WERI-Rb-1 (cell line): Measurements from ENCODE around the gene KIF24.

Experiments
- DNase-seq: peaks from one replicate; pipeline ENCODE4 v3.0.0-alpha.2; 2020
- H3K27ac ChIP-seq: fragments of 250-450 bp; sonication (Bioruptor Pico); 2 replicates; pipeline ENCODE4 v1.5.1; 2020; ENCODE audit warnings: mild to moderate bottlenecking, moderate library complexity
- H3K27me3 ChIP-seq: fragments of 250-450 bp; sonication (Bioruptor Pico); 2 replicates; pipeline ENCODE4 v1.5.1; 2021; ENCODE audit warnings: mild to moderate bottlenecking, low read depth, moderate library complexity; ENCODE audit not compliant: insufficient read depth, severe bottlenecking
- H3K36me3 ChIP-seq: fragments of 250-450 bp; sonication (Bioruptor Pico); 2 replicates; pipeline ENCODE4 v1.5.1; 2020; ENCODE audit warnings: mild to moderate bottlenecking, moderate library complexity
- H3K4me3 ChIP-seq: 2 replicates; pipeline ENCODE4 v1.5.1; 2011; ENCODE audit warnings: low read depth, mild to moderate bottlenecking, control low read depth, low read length
- H3K9me3 ChIP-seq: fragments of 250-450 bp; sonication (Bioruptor Pico); 2 replicates; pipeline ENCODE4 v1.5.1; 2021; ENCODE audit warnings: mild to moderate bottlenecking, moderate library complexity; ENCODE audit not compliant: severe bottlenecking
- TF ChIP-seq, protein P1 (sequence below): IDR thresholded peaks from 2 replicates; pipeline ENCODE4 v1.5.1; 2011; ENCODE audit warnings: low read depth, mild to moderate bottlenecking, control low read depth, inconsistent platforms, low read length

KIF24 gene

DNA sequence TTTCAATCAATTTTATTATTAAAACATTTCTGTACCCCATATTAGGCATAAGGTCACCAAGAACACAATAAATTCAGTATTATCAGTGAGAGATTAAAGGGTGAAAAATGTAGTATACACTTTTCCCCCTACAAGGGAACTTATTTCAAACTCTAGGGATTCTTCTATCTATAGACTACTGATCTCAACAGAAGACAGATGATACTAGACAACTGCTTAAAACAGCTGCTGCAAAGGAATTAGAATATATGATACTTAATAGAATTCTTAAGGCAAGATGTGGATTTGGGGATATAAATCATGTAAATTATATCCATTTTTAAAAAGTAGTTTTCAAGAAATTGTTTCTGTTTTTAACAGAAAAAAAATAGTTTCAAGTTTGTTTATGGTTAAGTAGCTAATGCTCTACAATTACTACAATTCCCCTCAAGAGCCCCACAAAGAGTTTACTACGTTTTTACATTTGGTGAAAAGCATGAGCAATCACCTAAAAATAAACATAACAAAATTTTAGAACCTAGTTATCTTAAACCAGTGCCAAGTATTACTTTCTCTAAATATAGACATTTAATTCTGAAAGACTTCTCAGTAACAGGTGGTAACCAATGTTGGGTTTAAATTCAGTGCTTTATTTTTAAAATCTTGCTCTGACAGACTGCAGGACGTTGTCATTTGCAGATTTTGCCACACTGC lies 6.0 kb downstream of the KIF24 start:
- TF ChIP-seq, protein P1, sequence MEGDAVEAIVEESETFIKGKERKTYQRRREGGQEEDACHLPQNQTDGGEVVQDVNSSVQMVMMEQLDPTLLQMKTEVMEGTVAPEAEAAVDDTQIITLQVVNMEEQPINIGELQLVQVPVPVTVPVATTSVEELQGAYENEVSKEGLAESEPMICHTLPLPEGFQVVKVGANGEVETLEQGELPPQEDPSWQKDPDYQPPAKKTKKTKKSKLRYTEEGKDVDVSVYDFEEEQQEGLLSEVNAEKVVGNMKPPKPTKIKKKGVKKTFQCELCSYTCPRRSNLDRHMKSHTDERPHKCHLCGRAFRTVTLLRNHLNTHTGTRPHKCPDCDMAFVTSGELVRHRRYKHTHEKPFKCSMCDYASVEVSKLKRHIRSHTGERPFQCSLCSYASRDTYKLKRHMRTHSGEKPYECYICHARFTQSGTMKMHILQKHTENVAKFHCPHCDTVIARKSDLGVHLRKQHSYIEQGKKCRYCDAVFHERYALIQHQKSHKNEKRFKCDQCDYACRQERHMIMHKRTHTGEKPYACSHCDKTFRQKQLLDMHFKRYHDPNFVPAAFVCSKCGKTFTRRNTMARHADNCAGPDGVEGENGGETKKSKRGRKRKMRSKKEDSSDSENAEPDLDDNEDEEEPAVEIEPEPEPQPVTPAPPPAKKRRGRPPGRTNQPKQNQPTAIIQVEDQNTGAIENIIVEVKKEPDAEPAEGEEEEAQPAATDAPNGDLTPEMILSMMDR = no peak
- Histone ChIP-seq H3K9me3 (no peaks in the 10 kb centered on the region), H3K4me3 (no peak overlapping the region), H3K27ac (no peak overlapping the region), H3K27me3 (no peaks in the 10 kb centered on the region), H3K36me3 (no peaks in the 10 kb centered on the region)
- DNase-seq = no peak

DNA sequence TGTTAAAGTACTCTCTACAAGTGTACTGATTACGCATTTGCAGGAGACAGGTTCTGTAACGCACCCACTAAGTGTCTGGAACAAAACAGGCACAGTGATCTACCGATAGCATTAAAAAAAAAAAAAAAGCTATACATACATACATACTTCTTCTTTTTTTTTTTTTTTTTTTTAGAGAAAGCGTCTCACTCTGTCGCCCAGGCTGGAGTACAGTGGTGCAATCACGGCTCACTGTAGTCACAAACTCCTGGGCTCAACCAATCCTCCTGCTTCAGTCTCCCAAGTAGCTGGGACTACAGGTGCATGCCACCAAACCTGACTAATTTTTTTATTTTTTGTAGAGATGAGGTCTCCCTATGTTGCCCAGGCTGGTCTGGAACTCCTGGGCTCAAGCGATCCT lies 7.6 kb downstream of the KIF24 start:
- Histone ChIP-seq H3K27me3 (no peaks in the 10 kb centered on the region), H3K4me3 (no peak overlapping the region), H3K9me3 (no peaks in the 10 kb centered on the region), H3K36me3 (no peaks in the 10 kb centered on the region), H3K27ac (no peak overlapping the region)
- TF ChIP-seq, protein P1 = no peak
- no peak for DNase-seq

DNA sequence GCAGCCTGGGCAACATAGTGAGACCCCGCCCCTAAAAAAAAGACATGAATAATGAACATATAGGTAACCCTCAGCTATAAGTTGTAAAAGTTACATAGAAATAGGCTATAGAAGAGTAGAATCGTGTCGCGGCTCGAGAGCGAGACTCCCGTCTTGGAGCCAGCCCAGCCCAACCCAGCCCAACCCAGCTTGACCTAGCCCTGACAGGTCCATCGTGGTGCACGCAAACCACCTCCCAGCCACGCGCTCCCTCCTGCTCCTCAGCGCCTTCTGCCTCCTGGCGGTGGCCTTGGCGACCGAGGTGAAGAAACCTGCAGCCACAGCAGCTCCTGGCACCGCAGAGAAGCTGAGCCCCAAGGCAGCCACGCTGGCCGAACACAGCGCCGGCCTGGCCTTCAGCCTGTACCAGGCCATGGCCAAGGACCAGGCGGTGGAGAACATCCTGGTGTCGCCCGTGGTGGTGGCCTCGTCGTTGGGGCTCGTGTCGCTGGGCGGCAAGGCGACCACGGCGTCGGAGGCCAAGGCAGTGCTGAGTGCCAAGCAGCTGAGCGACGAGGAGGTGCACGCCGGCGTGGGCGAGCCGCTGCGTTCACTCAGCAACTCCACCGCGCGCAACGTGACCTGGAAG lies 10.8 kb downstream of the KIF24 start:
- Histone ChIP-seq H3K27ac (no peak overlapping the region), H3K4me3 (no peak overlapping the region), H3K36me3 (no peaks in the 10 kb centered on the region), H3K27me3 (no peaks in the 10 kb centered on the region), H3K9me3 (no peaks in the 10 kb centered on the region)
- TF ChIP-seq, protein P1 = no peak
- DNase-seq = no peak

DNA sequence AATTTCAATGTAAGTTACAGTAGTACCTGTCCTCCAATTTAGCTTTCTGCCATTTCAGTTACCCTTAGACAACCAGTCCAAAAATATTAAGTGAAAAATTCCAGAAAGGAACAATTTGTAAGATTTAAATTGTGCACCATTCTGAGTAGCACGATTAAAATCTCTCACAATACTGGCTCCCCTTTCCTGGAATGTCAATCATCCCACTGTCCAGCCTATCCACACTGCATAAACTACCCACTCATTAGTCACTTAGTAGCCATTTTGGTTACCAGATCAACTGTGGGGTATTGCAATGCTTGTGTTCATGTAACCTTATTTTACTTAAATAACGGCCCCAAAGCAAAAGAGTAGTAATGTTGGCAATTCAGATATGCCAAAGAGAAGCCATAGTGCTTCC lies 11.6 kb downstream of the KIF24 start:
- H3K36me3 ChIP-seq = no peaks in the 10 kb centered on the region
- H3K9me3 ChIP-seq = no peaks in the 10 kb centered on the region
- no peak for DNase-seq
- H3K27ac ChIP-seq = no peak overlapping the region
- no peak overlapping the region for H3K4me3 ChIP-seq
- TF ChIP-seq, protein P1 = no peak
- no peaks in the 10 kb centered on the region for H3K27me3 ChIP-seq

DNA sequence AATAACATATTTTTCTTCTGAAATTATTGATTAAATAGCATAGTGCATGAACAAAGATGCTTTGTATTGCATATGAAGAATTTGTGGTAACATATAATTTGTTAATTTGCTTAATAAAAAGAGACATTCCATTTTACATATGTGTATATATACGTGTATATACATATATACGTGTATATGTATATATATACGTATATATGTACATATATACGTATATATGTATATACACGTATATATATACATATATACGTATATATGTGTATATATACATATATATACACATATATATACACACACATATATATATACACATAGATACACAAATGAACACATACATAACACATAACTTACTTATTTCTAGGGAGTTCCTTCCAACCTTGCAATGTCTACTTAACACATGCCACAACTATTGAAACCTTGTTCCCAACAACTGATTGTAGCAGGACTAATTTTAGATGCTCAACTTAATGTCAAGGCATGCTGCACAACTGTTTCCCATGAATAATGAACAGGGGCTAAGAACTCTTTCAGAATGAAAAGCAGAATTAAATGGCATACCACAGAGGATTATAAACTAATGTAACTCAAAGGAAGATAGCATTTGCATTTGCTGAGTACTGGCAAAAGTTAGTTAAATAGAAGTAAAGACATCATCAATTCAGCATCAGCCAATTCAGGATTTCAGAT lies 17.4 kb downstream of the KIF24 start:
- TF ChIP-seq, protein P1 = no peak
- no peak overlapping the region for H3K4me3 ChIP-seq
- no peak overlapping the region for H3K27ac ChIP-seq

More for the DNA sequence above, 17.4 kb downstream of the KIF24 start:
- Histone ChIP-seq H3K9me3 (no peaks in the 10 kb centered on the region), H3K27me3 (no peaks in the 10 kb centered on the region), H3K36me3 (no peaks in the 10 kb centered on the region)
- DNase-seq = no peak
